ENCODE measurements around the gene HYAL1. TPM values are rescaled to one million over a fixed set of nuclear protein-coding genes. Genes with fewer than 3 reads are reported as not detected.
A peak's percentile ranks its signal among the peaks of the same experiment; 100 is the strongest.

The HYAL1 gene
- polyA plus RNA-seq, 12 donors = 0.95 to 3.3 (median 1.8) TPM; not detected in 2

- no peak for DNase-seq
Measured at GRCh38 chr3:50261505-50261904, 41.9 kb downstream of the HYAL1 start.

- DNase-seq = no peak
Measured at GRCh38 chr3:50260942-50261441, 42.4 kb downstream of the HYAL1 start.

- DNase-seq = peak; percentile 95
Measured at GRCh38 chr3:50260027-50260941, 43.1 kb downstream of the HYAL1 start.

GRCh38 chr3:50259432-50260026 lies 43.8 kb downstream of the HYAL1 start:
- DNase-seq = no peak

- DNase-seq = no peak
Measured at GRCh38 chr3:50258979-50259378, 44.4 kb downstream of the HYAL1 start.

- DNase-seq = no peak
Measured at GRCh38 chr3:50258029-50258680, 45.2 kb downstream of the HYAL1 start.

GRCh38 chr3:50256978-50257890 lies 46.1 kb downstream of the HYAL1 start:
- no peak for DNase-seq

- DNase-seq = no peak
Measured at GRCh38 chr3:50255251-50255615, 48.1 kb downstream of the HYAL1 start.

GRCh38 chr3:50254577-50255250 lies 48.7 kb downstream of the HYAL1 start:
- DNase-seq = no peak

GRCh38 chr3:50251220-50251619 lies 52.2 kb downstream of the HYAL1 start:
- DNase-seq = no peak

GRCh38 chr3:50250514-50250913 lies 52.9 kb downstream of the HYAL1 start:
- no peak for DNase-seq

Other genes with a start within 250 kb of the HYAL1 start
- gene RBM5, start 214.7 kb downstream of the HYAL1 start, polyA plus RNA-seq (ENCODE audit: insufficient read length in 12 of 12) = 100 to 1,000 TPM in 11 of 12 donors, not detected in 1; 122 to 278 (median 156) TPM
- 10 to 100 TPM in 9 of 12 donors, 1 to 10 TPM in 2, not detected in 1; 6.4 to 70.8 (median 14.0) TPM for gene SEMA3F, start 148.2 kb downstream of the HYAL1 start, polyA plus RNA-seq (ENCODE audit: insufficient read length in 12 of 12)
- under 1 TPM in 3 of 12 donors, not detected in 9; 0.08 to 0.23 (median 0.21) TPM for gene GNAT1, start 112.0 kb downstream of the HYAL1 start, polyA plus RNA-seq (ENCODE audit: insufficient read length in 12 of 12)
- gene SLC38A3, start 98.3 kb downstream of the HYAL1 start, polyA plus RNA-seq (ENCODE audit: insufficient read length in 12 of 12) = 1 to 10 TPM in 10 of 12 donors, not detected in 2; 1.3 to 4.3 (median 3.1) TPM
- 100 to 1,000 TPM; 153 to 270 (median 174) TPM for gene GNAI2, start 67.4 kb downstream of the HYAL1 start, polyA plus RNA-seq (ENCODE audit: insufficient read length in 12 of 12)
- gene SEMA3B, start 34.4 kb downstream of the HYAL1 start, polyA plus RNA-seq (ENCODE audit: insufficient read length in 12 of 12) = 10 to 100 TPM in 11 of 12 donors, not detected in 1; 30.1 to 92.7 (median 35.2) TPM
- 10 to 100 TPM in 10 of 12 donors, 1 to 10 TPM in 1, not detected in 1; 8.2 to 40.8 (median 26.1) TPM for gene LSMEM2, start 24.5 kb downstream of the HYAL1 start, polyA plus RNA-seq (ENCODE audit: insufficient read length in 12 of 12)
- gene IFRD2, start 11.1 kb downstream of the HYAL1 start, polyA plus RNA-seq (ENCODE audit: insufficient read length in 12 of 12) = 10 to 100 TPM in 11 of 12 donors, not detected in 1; 33.8 to 53.7 (median 48.0) TPM
- gene HYAL3, start 4.2 kb downstream of the HYAL1 start, polyA plus RNA-seq (ENCODE audit: insufficient read length in 12 of 12) = 1 to 10 TPM in 10 of 12 donors, not detected in 2; 1.2 to 4.4 (median 2.1) TPM
- 10 to 100 TPM in 1 of 12 donors, 1 to 10 TPM in 9, not detected in 2; 4.5 to 12.5 (median 6.1) TPM for gene NAA80, start 4.2 kb downstream of the HYAL1 start, polyA plus RNA-seq (ENCODE audit: insufficient read length in 12 of 12)
- 10 to 100 TPM in 11 of 12 donors, not detected in 1; 30.9 to 43.9 (median 36.9) TPM for gene HYAL2, start 19.2 kb upstream of the HYAL1 start, polyA plus RNA-seq (ENCODE audit: insufficient read length in 12 of 12)
- gene TUSC2, start 24.6 kb upstream of the HYAL1 start, polyA plus RNA-seq (ENCODE audit: insufficient read length in 12 of 12) = 10 to 100 TPM in 11 of 12 donors, not detected in 1; 12.5 to 45.3 (median 15.9) TPM
- 10 to 100 TPM in 11 of 12 donors, not detected in 1; 26.1 to 42.4 (median 33.0) TPM for gene RASSF1, start 37.3 kb upstream of the HYAL1 start, polyA plus RNA-seq (ENCODE audit: insufficient read length in 12 of 12)
- gene ZMYND10, start 42.2 kb upstream of the HYAL1 start, polyA plus RNA-seq (ENCODE audit: insufficient read length in 12 of 12) = 1 to 10 TPM in 3 of 12 donors, under 1 TPM in 7, not detected in 2; 0.65 to 1.7 (median 0.83) TPM
- gene NPRL2, start 47.2 kb upstream of the HYAL1 start, polyA plus RNA-seq (ENCODE audit: insufficient read length in 12 of 12) = 10 to 100 TPM in 10 of 12 donors, 1 to 10 TPM in 1, not detected in 1; 7.5 to 21.8 (median 18.0) TPM
- 1 to 10 TPM in 10 of 12 donors, not detected in 2; 4.3 to 7.8 (median 6.7) TPM for gene CYB561D2, start 47.3 kb upstream of the HYAL1 start, polyA plus RNA-seq (ENCODE audit: insufficient read length in 12 of 12)
- 10 to 100 TPM in 11 of 12 donors, not detected in 1; 19.5 to 29.1 (median 22.9) TPM for gene TMEM115, start 55.9 kb upstream of the HYAL1 start, polyA plus RNA-seq (ENCODE audit: insufficient read length in 12 of 12)
- 10 to 100 TPM in 2 of 12 donors, 1 to 10 TPM in 9, not detected in 1; 5.0 to 12.5 (median 7.7) TPM for gene CACNA2D2, start 200.1 kb upstream of the HYAL1 start, polyA plus RNA-seq (ENCODE audit: insufficient read length in 12 of 12)

Data from muscle of arm (tissue), 12 donors.